Osteoblast (primary cell): ENCODE results near the gene SYNE1. TPM values are rescaled to one million over a fixed set of nuclear protein-coding genes. Genes with fewer than 3 reads are reported as not detected.

Experiments used
- DNase-seq: peaks from one replicate; pipeline ENCODE4 v3.0.0; 2011; ENCODE audit warnings: low spot score, mixed read lengths; ENCODE audit not compliant: insufficient read length; ENCODE audit errors: missing footprints
- H2AFZ ChIP-seq: 2 replicates; pipeline ENCODE4 v1.6.0; 2011; ENCODE audit warnings: mild to moderate bottlenecking, low read length
- H3K27ac ChIP-seq: 2 replicates; pipeline ENCODE4 v1.5.1; 2011; ENCODE audit warnings: mild to moderate bottlenecking, low read depth, low read length, moderate library complexity
- H3K27me3 ChIP-seq: 2 replicates; pipeline ENCODE4 v1.6.0; 2012; ENCODE audit warnings: mild to moderate bottlenecking, control low read depth, inconsistent platforms, low read length, moderate library complexity; ENCODE audit not compliant: insufficient read depth
- H3K36me3 ChIP-seq: 2 replicates; pipeline ENCODE4 v1.5.1; 2011; ENCODE audit warnings: mild to moderate bottlenecking, low read length, control low read depth, moderate library complexity; ENCODE audit not compliant: insufficient read depth
- H3K4me1 ChIP-seq: 2 replicates; pipeline ENCODE4 v1.5.1; 2011; ENCODE audit warnings: mild to moderate bottlenecking, low read length, control low read depth, moderate library complexity; ENCODE audit not compliant: insufficient read depth
- H3K4me2 ChIP-seq: 2 replicates; pipeline ENCODE4 v1.6.0; 2011; ENCODE audit warnings: mild to moderate bottlenecking, low read length; ENCODE audit not compliant: insufficient read depth
- H3K4me3 ChIP-seq: fragments of 200-600 bp; sonication (generic); 3 replicates; pipeline ENCODE4 v1.5.1; 2012; ENCODE audit warnings: mild to moderate bottlenecking, low read length, inconsistent platforms; ENCODE audit not compliant: insufficient read depth
- H3K79me2 ChIP-seq: 2 replicates; pipeline ENCODE4 v1.6.0; 2012; ENCODE audit warnings: mild to moderate bottlenecking, low read length, control low read depth, inconsistent platforms; ENCODE audit not compliant: insufficient read depth
- H3K9me3 ChIP-seq: 2 replicates; pipeline ENCODE4 v1.5.1; 2011; ENCODE audit warnings: low read depth, low read length, control low read depth
- H4K20me1 ChIP-seq: 2 replicates; pipeline ENCODE4 v1.6.0; 2012; ENCODE audit warnings: mild to moderate bottlenecking, low read length, control low read depth; ENCODE audit not compliant: insufficient read depth
- CTCF ChIP-seq: IDR thresholded peaks from 2 replicates; pipeline ENCODE4 v1.5.1; 2011; ENCODE audit warnings: mild to moderate bottlenecking, low read depth, low read length, moderate library complexity; ENCODE audit errors: extremely low read depth
- total RNA-seq: library from RNA; depleted of rRNA; stranded (reverse); fragments of >200 nt; gene quantifications from 2 replicates; pipeline ENCODE4 v1.2.3, GENCODE V29; 2012

The SYNE1 gene
- total RNA-seq, 1 donor, result 240 TPM

- Histone ChIP-seq H3K79me2 (no peaks in the 10 kb centered on the region), H3K4me1 (no peaks in the 10 kb centered on the region), H3K27me3 (no peaks in the 10 kb centered on the region), H3K36me3 (no peaks in the 10 kb centered on the region), H3K4me3 (no peak overlapping the region), H3K9me3 (no peaks in the 10 kb centered on the region), H4K20me1 (no peaks in the 10 kb centered on the region), H2AFZ (no peak overlapping the region), H3K27ac (no peak overlapping the region), H3K4me2 (no peak overlapping the region)
- no peak for DNase-seq
- TF ChIP-seq CTCF, result no peak
Observed at GRCh38 chr6:152585236-152585635, 51.9 kb downstream of the SYNE1 start.

- H3K27ac ChIP-seq, result no peak overlapping the region
- H4K20me1 ChIP-seq, result no peaks in the 10 kb centered on the region
- no peak overlapping the region for H2AFZ ChIP-seq
- no peak overlapping the region for H3K4me3 ChIP-seq
- no peaks in the 10 kb centered on the region for H3K4me1 ChIP-seq
- no peaks in the 10 kb centered on the region for H3K9me3 ChIP-seq
- H3K36me3 ChIP-seq, result no peaks in the 10 kb centered on the region
- H3K79me2 ChIP-seq, result no peaks in the 10 kb centered on the region
- H3K4me2 ChIP-seq, result no peak overlapping the region
- DNase-seq, result no peak
- no peaks in the 10 kb centered on the region for H3K27me3 ChIP-seq
- no peak for TF ChIP-seq CTCF
Observed at GRCh38 chr6:152583888-152584287, 53.3 kb downstream of the SYNE1 start.

- no peaks in the 10 kb centered on the region for H3K9me3 ChIP-seq
- no peak for TF ChIP-seq CTCF
- no peak overlapping the region for H3K27ac ChIP-seq
- H3K4me1 ChIP-seq, result peaks cover 7% of the 10 kb centered on the region
- no peaks in the 10 kb centered on the region for H4K20me1 ChIP-seq
- no peak overlapping the region for H3K4me2 ChIP-seq
- H3K27me3 ChIP-seq, result no peaks in the 10 kb centered on the region
- H3K79me2 ChIP-seq, result no peaks in the 10 kb centered on the region
- no peak for DNase-seq
- H3K4me3 ChIP-seq, result no peak overlapping the region
- H2AFZ ChIP-seq, result no peak overlapping the region
- H3K36me3 ChIP-seq, result no peaks in the 10 kb centered on the region
Observed at GRCh38 chr6:152576525-152576924, 60.6 kb downstream of the SYNE1 start.

- Histone ChIP-seq H3K27ac (no peak overlapping the region), H3K27me3 (no peaks in the 10 kb centered on the region), H3K4me1 (peaks cover 7% of the 10 kb centered on the region), H3K4me3 (no peak overlapping the region), H3K9me3 (no peaks in the 10 kb centered on the region), H3K79me2 (no peaks in the 10 kb centered on the region), H3K4me2 (no peak overlapping the region), H3K36me3 (no peaks in the 10 kb centered on the region), H2AFZ (no peak overlapping the region), H4K20me1 (no peaks in the 10 kb centered on the region)
- DNase-seq, result no peak
- TF ChIP-seq CTCF, result no peak
Observed at GRCh38 chr6:152575621-152576150, 61.5 kb downstream of the SYNE1 start.
